ENCODE measurements around the gene RPA1. TPM values are rescaled to one million over a fixed set of nuclear protein-coding genes. Genes with fewer than 3 reads are reported as not detected.

Gene RPA1
- total and polyA plus RNA-seq, 9 of the 15 experiments (the other 6 are each of a cell fraction or from before 2014, with no cell fraction given): 25.2 to 125 (median 47.4) TPM

DNA sequence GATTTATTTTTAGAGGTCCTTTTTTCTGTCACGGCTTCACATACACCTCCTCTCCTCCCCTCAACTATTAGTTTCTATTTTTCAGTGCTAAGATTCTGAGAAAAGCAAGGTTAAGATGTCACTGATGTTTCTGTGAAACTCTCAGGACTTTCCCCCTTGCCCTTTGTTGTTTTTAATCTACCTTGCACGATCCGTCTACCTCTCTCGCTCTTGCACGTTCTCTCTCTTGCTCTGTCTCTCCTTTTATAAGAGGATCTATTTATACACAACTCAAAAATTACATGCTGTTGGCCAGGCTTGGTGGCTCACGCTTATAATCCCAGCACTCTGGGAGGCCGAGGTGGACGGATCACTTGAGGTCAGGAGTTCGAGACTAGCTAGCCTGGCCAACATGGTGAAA is 43.6 kb downstream of the RPA1 start:
- Histone ChIP-seq H3K9me1 (ENCODE audit: control insufficient read depth, insufficient read depth, low read length) (peaks cover 3% of the 10 kb centered on the region), H3K27me3 (ENCODE audit: control insufficient read depth in 2 of 2, insufficient read depth in 2 of 2, low read length in 2 of 2) (no peaks in the 10 kb centered on the region), H3K36me3 (ENCODE audit: control insufficient read depth, insufficient read depth, low read length) (peaks cover 74% of the 10 kb centered on the region; the same call in 2 of the 3 replicates), H2AFZ (ENCODE audit: low read depth, low read length) (no peak overlapping the region), H3K4me1 (replicated peaks in 1 of 2; ENCODE audit: control insufficient read depth in 2 of 2, insufficient read depth in 2 of 2, low read length in 2 of 2) (no peaks in the 10 kb centered on the region), H3K9ac (ENCODE audit: insufficient read depth in 1 of 2, low read depth in 2 of 2, low read length in 2 of 2) (no peak overlapping the region), H4K20me1 (replicated peaks; ENCODE audit: control insufficient read depth, insufficient read depth, low read length) (no peaks in the 10 kb centered on the region; the same call in 1 of the 2 replicates), H3K27ac (ENCODE audit: extremely low read depth, low read depth, low read length) (no peak overlapping the region), H3K79me2 (ENCODE audit: control insufficient read depth, insufficient read depth, low read length) (no peaks in the 10 kb centered on the region), H3K9me3 (replicated peaks; ENCODE audit: control insufficient read depth, insufficient read depth, low read depth, low read length) (no peaks in the 10 kb centered on the region), H3K4me2 (ENCODE audit: insufficient read depth, low read length) (no peak overlapping the region), H3K4me3 (no peak overlapping the region)
- no TSS peak for BruUV-seq (replicated peaks)
- intact Hi-C loops (cut with micrococcal nuclease) (no loop called here), in situ Hi-C loops (cut with MboI) (no loop called here)
- no peak for ATAC-seq
- POLR2A ChIA-PET: no interaction called here
- DNase-seq (ENCODE audit: extremely low read depth in 1 of 4, low spot score in 3 of 4): no peak
- CTCF ChIA-PET (ENCODE audit: low intra/inter-chr PET ratio): no interaction called here
- TF ChIP-seq ZFP1 (CRISPR knock-in tag; IDR thresholded peaks at IDR 0.05) (no peak), DMBX1 (CRISPR knock-in tag; IDR thresholded peaks at IDR 0.05; ENCODE audit: borderline replicate concordance) (no peak), ZNF764 (CRISPR knock-in tag; IDR thresholded peaks at IDR 0.05; ENCODE audit: low read depth) (no peak), ZFP30 (CRISPR knock-in tag; IDR thresholded peaks at IDR 0.05; ENCODE audit: borderline replicate concordance) (no peak), RAD51 (IDR thresholded peaks at IDR 0.05; ENCODE audit: borderline replicate concordance, low read depth) (no peak), SAP30 (IDR thresholded peaks at IDR 0.05; ENCODE audit: borderline replicate concordance, insufficient read depth, low read depth, low read length, poor library complexity, severe bottlenecking) (no peak), TEAD1 (CRISPR knock-in tag; IDR thresholded peaks at IDR 0.05) (no peak)
- TF ChIP-seq, protein P1, sequence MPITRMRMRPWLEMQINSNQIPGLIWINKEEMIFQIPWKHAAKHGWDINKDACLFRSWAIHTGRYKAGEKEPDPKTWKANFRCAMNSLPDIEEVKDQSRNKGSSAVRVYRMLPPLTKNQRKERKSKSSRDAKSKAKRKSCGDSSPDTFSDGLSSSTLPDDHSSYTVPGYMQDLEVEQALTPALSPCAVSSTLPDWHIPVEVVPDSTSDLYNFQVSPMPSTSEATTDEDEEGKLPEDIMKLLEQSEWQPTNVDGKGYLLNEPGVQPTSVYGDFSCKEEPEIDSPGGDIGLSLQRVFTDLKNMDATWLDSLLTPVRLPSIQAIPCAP (CRISPR knock-in tag; IDR thresholded peaks at IDR 0.05; ENCODE audit: borderline replicate concordance): no peak
- TF ChIP-seq, protein P2, sequence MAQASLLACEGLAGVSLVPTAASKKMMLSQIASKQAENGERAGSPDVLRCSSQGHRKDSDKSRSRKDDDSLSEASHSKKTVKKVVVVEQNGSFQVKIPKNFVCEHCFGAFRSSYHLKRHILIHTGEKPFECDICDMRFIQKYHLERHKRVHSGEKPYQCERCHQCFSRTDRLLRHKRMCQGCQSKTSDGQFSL (CRISPR knock-in tag; IDR thresholded peaks at IDR 0.05): no peak
- TF ChIP-seq, protein P2 (tag; IDR thresholded peaks at IDR 0.05): no peak
- TF ChIP-seq, protein P3, sequence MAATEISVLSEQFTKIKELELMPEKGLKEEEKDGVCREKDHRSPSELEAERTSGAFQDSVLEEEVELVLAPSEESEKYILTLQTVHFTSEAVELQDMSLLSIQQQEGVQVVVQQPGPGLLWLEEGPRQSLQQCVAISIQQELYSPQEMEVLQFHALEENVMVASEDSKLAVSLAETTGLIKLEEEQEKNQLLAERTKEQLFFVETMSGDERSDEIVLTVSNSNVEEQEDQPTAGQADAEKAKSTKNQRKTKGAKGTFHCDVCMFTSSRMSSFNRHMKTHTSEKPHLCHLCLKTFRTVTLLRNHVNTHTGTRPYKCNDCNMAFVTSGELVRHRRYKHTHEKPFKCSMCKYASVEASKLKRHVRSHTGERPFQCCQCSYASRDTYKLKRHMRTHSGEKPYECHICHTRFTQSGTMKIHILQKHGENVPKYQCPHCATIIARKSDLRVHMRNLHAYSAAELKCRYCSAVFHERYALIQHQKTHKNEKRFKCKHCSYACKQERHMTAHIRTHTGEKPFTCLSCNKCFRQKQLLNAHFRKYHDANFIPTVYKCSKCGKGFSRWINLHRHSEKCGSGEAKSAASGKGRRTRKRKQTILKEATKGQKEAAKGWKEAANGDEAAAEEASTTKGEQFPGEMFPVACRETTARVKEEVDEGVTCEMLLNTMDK (IDR thresholded peaks at IDR 0.05; ENCODE audit: borderline replicate concordance, insufficient read depth, low read depth, low read length, poor library complexity, severe bottlenecking): no peak
- TF ChIP-seq, protein P4, sequence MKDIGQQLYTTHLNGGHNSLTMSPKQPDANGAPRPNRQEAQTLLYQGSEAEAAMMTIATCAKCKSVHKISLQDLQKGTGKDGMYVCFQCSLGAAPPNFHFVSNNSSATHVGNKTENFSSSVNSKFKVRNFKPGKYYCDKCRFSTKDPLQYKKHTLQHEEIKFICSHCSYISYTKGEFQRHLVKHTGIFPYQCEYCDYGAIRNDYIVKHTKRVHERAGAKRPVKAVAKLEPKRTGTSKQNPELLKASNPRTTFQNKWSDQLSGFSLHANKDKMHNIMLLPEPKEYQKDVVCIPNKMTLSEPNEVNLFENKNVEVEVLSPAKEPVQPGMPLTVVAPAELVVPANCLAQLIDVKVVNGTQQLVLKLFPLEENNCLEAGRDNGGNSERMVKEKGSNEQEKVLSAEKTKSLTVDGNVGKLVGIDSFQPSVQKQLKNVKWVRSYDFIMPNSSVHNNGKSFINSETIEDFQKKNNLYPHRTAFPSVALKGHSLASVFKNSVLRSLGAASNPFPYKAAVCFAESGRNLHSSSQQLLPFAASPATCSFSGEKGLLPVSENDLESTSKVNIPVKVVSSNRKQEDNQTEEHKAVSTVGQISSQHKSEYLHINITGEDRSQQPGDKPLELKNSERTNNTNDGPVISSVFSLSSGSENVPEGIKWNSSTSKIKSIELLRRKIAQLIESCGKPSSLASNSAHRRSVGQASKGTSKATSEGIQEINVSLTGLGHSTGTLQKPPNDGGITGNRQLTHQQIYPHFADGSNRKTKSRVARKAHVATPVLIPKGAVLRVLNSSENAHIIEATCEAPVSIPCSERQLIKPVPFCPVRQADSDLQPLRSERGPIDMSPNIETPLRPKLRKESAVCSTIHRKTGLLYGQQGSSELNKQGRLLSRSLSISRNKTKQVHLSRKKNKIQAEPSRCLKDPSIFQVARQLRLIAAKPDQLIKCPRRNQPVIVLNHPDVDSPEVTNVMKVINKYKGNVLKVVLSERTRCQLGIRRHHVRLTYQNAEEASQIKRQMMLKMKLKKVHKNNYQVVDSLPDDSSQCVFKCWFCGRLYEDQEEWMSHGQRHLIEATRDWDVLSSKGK (CRISPR knock-in tag; IDR thresholded peaks at IDR 0.05): no peak
- WGBS (ENCODE audit: insufficient coverage, low coverage, missing lambda C conversion rate): 93% methylated on average over 8 of the region's 9 CpGs
- FAIRE-seq: no peak
